ENCODE measurements around the gene PTPN14.

Gene PTPN14

GRCh38 chr1:214326406-214326805 lies 225.0 kb downstream of the PTPN14 start:
- no peak for DNase-seq

- DNase-seq = no peak
Observed at GRCh38 chr1:214324896-214325800, 226.3 kb downstream of the PTPN14 start.

GRCh38 chr1:214321705-214322453 lies 229.5 kb downstream of the PTPN14 start:
- DNase-seq = no peak

- no peak for DNase-seq
Observed at GRCh38 chr1:214319938-214320337, 231.5 kb downstream of the PTPN14 start.

GRCh38 chr1:214318956-214319736 lies 232.3 kb downstream of the PTPN14 start:
- DNase-seq = no peak

- no peak for DNase-seq
Observed at GRCh38 chr1:214318356-214318755, 233.0 kb downstream of the PTPN14 start.

- no peak for DNase-seq
Observed at GRCh38 chr1:214317734-214318133, 233.7 kb downstream of the PTPN14 start.

- no peak for DNase-seq
Observed at GRCh38 chr1:214317300-214317699, 234.1 kb downstream of the PTPN14 start.

GRCh38 chr1:214316593-214316992 lies 234.8 kb downstream of the PTPN14 start:
- DNase-seq = no peak

- DNase-seq = no peak
Observed at GRCh38 chr1:214314178-214314843, 237.1 kb downstream of the PTPN14 start.

- DNase-seq = no peak
Observed at GRCh38 chr1:214312530-214313051, 238.8 kb downstream of the PTPN14 start.

- peak in 1 of 2 donors; percentile 17 for DNase-seq
Observed at GRCh38 chr1:214310777-214311690, 240.4 kb downstream of the PTPN14 start.

- no peak for DNase-seq
Observed at GRCh38 chr1:214310010-214310409, 241.4 kb downstream of the PTPN14 start.

GRCh38 chr1:214306269-214306668 lies 245.1 kb downstream of the PTPN14 start:
- DNase-seq = no peak

GRCh38 chr1:214305164-214305751 lies 246.1 kb downstream of the PTPN14 start:
- DNase-seq = no peak

- DNase-seq = no peak
Observed at GRCh38 chr1:214303141-214303930, 248.1 kb downstream of the PTPN14 start.

GRCh38 chr1:214301526-214301925 lies 249.9 kb downstream of the PTPN14 start:
- DNase-seq = no peak

- no peak for DNase-seq
Observed at GRCh38 chr1:214300149-214300780, 251.1 kb downstream of the PTPN14 start.

Data from CD4-positive, alpha-beta T cell treated with Interleukin-1 beta for 1 hour (primary cell).